ENCODE results near the gene HMGXB3.
"Not testable (repeated sequence)": the region's sequence is repeated elsewhere in the genome, so short reads cannot be mapped to it uniquely, and the experiment has no call there.

The HMGXB3 gene

GRCh38 chr5:150022681-150023080 lies 22.1 kb downstream of the HMGXB3 start:
- no peak for DNase-seq

DNA sequence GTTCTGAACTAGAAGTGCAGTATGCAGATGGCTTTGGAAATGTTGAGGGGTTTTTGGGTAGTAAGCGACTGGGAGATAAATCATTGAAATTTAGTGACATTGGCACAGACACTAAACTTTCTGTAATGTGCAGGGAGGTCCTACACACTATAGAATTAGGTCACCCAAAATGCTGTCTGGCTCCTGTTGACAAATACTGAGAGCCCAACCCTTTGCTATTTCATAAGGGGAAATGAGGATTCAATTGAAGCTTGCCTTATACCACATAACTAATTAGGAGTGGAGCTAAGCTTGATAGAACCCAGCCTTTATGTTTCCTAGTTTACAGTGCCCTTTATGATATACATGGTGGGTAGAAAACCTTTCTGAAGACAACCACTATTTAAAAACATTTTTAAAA lies 22.6 kb downstream of the HMGXB3 start:
- no peak for DNase-seq

DNA sequence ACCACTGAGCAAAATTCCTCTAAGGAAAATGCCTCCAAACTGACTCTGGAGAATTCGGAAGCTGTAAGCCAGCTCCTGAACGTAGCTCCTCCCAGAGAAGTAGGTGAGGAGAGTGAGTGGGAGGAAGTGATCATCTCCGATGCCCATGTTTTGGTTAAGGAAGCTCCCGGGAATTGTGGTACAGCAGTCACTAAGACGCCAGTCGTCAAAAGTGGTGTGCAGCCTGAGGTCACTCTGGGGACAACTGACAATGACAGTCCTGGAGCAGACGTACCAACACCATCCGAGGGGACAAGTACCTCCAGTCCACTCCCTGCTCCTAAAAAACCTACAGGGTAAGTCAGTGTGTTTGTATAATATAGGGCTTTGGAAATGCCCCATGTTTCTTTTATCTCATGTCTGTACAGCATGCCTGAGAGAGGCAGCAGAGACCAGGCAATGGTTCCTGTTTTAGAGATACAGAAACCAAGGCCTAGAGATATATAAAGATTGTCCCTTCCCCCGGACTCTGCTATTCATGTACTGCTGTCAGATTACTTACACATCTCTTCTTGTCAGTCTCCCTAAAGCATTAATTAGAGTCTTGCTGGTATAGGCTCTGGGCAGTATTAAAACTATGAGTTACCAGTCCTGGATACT lies 23.9 kb downstream of the HMGXB3 start:
- no peak for DNase-seq

- DNase-seq, result no peak
These were observed 26.2 kb downstream of the HMGXB3 start for GRCh38 chr5:150026682-150027172.

- DNase-seq, result not testable (repeated sequence)
These were observed 27.5 kb downstream of the HMGXB3 start for GRCh38 chr5:150028047-150028446.

DNA sequence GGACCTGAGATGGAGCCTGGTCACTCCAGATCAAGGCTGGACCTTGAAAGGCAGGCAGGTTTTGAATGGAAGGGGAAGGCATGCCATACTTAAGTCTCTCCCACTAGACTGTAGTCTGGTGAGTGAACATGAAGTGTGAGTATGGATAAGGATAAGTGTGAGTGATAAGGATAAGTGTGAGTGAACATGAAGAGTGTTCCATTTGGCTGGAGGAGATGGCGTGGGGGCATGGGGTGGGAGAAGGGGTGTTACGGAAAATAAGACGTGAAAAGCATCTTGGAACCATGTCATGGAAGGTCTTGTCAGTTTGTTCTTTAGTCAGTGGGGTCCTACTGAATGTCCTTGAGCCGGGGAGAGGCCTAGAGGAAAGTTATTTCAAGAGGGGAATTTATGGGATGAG lies 32.8 kb downstream of the HMGXB3 start:
- DNase-seq, result no peak

- DNase-seq, result no peak
These were observed 34.1 kb downstream of the HMGXB3 start for GRCh38 chr5:150034662-150035061.

GRCh38 chr5:150035139-150035895 lies 34.8 kb downstream of the HMGXB3 start:
- DNase-seq, result no peak

DNA sequence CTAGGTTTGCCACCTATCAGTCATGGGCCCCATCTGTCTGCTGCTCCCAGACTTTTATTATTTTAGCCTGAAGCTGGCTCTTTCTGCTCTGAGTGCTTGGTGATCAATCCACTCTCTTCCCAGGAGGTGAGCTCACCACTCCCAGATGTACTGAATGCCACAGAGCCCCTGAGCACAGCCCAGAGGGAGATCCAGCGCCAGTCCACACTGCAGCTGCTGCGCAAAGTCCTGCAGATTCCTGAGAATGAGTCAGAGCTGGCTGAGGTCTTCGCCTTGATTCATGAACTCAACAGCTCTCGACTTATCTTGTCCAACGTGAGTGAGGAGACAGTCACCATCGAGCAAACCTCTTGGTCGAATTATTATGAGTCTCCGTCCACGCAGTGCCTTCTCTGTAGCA lies 36.0 kb downstream of the HMGXB3 start:
- no peak for DNase-seq

DNA sequence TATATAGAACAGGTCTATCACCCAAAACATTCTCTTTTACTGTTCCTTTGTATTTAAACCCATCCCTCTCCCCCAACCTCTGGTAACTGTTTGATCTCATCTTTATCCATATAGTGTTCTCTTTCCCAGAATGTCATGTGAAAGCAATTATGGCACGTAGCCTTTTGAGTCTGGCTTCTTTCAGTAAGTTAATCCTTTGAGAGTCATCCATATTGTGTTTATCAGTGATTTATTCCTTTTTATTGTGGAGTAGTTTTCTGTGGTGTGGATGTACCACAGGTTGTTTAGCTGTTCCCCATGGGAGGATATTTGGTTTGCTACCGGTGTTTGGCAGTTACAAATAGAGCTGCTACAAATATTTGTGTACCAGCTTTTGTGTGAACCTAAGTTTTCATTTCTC lies 38.0 kb downstream of the HMGXB3 start:
- no peak for DNase-seq

GRCh38 chr5:150042459-150042858 lies 41.9 kb downstream of the HMGXB3 start:
- DNase-seq, result no peak

GRCh38 chr5:150043657-150044328 lies 43.3 kb downstream of the HMGXB3 start:
- DNase-seq, result no peak

DNA sequence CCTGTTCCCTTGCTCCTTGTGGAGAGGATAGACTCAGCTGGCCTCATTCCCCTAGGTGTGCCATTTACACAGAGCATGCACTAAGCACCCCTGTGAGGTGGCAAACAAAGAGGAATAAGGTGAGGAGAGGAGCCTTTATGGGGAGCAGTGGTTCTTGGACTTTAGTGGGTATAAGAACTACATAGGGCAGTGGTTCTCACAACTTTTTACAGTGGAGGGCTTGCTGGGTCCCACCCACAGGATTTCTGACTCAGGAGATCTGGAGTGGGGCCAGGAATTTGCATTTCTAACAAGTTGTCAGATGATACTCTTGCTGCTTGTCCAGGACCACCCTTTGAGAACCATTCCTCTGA lies 43.8 kb downstream of the HMGXB3 start:
- DNase-seq, result no peak

DNA sequence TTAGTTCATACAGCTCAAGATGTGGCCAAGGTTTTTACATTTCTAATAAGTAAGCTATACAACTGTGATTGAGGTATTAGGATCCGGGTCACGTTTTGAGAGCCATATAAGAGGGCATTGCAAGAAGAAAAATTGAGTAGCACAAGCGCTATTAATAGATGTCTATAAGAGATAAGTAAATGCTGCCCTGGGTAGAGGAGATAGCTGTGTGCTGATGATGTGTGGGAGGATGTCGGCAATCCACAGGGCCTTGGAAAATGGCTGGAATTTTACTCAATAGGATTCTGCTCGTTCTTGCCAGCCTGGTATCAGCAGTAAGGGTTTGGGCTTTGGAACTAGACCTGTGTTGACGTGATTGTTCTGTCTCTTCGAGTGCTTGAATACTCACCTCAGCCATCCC lies 44.2 kb downstream of the HMGXB3 start:
- no peak for DNase-seq

DNA sequence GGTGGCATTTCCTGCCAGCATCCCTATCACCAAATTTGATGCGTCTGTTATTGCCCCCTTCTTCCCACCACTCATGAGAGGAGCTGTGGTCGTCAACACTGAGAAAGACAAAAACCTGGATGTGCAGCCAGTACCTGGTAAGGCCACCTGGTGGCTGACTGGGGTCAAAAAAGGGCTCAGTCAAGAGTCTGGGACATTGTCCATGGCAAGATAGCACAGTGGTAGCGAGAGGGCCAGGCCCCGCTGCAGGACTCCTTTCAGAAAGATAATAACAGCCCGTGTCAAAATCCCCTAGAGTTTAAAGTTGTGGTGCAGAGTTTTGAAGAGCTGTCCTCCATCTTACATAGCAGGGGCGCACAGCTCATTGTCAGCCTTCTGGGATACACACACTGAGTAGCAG lies 45.0 kb downstream of the HMGXB3 start:
- no peak for DNase-seq

GRCh38 chr5:150046031-150046430 lies 45.5 kb downstream of the HMGXB3 start:
- no peak for DNase-seq

GRCh38 chr5:150050172-150050811 lies 49.8 kb downstream of the HMGXB3 start:
- DNase-seq, result not testable (repeated sequence)

- no peak for DNase-seq
These were observed 51.2 kb downstream of the HMGXB3 start for GRCh38 chr5:150051657-150052195.

GRCh38 chr5:150052226-150052955 lies 51.9 kb downstream of the HMGXB3 start:
- no peak for DNase-seq

GRCh38 chr5:150052956-150053712 lies 52.6 kb downstream of the HMGXB3 start:
- DNase-seq, result no peak

- no peak for DNase-seq
These were observed 53.3 kb downstream of the HMGXB3 start for GRCh38 chr5:150053713-150054392.
